GM21717 (cell line): ENCODE measurements around the gene LCTL.
"Not testable (repeated sequence)": the region's sequence is repeated elsewhere in the genome, so short reads cannot be mapped to it uniquely, and the experiment has no call there.

Source experiments
- ATAC-seq: cut with Tn5 transposase; IDR thresholded peaks from one replicate; pipeline ENCODE4 v1.9.1; 2021; ENCODE audit warnings: mild to moderate bottlenecking, moderate library complexity; ENCODE audit not compliant: unreplicated experiment

The LCTL gene

GRCh38 chr15:66592505-66593218, 26.9 kb upstream of the LCTL start:
- ATAC-seq, result no peak

DNA sequence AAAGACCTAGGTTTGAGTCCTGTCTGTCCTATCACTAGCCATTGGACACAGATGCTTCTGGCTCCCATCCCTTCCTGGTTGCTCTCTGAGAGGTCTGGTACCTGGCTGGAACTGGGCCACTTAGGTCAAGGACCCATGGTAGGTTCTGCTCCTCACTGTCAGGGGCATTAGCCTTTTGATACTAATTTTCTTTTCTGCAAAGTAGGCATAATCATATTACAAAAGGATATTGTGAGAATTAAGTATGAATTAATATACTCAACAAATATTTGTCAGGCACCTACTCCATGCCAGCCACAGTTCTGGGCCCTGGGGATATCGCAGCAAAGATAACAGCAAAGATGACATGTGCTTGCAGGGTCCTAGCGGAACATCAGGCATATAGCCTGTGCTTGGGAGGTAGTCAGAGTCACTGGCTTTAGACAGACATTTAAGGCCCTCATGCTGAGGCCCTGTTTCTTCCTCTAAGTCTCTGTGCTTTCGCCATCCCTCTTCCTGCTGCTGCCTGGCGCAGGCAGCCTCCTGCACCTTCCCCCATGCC, 25.6 kb upstream of the LCTL start:
- no peak for ATAC-seq

DNA sequence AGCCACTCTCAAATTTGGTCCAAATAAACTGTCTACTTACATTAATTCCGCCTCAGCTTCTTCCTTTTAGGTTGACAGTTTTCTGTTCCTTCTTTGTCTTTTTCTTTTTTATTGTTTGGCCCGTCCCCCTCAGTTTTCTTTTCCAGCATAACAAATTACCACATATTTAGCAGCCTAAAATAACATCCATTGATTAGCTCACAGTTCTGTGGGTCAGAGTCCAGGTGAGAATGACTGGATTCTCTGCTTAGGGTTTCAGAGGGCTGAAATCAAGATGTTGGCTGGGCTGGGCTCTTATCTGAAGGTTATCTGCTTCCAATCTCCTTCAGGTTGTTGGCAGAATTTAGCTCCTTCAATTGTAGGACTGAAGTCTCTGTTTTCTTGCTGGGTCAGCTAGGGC, 24.6 kb upstream of the LCTL start:
- ATAC-seq, result no peak

- ATAC-seq, result not testable (repeated sequence)
These were observed 23.6 kb upstream of the LCTL start for GRCh38 chr15:66589429-66589828.

DNA sequence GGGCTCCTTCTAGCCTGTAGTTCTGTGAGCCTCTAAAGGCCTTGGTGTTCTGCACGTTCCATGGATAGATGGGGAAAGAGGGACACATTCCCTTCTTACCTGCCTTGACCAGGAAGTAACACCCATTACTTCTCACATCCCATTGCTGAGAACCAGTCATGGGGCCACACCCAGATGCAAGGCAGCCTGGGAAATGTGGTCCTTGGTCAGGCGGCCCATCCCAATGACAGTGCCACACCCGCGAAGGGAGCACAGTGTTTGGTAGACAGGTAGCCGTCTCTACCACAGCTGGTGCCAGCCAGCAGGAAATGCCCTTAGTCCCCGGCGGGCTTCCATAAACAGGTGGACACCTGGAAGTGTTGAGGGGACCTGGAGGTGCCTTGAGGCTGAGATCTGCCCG, 23.2 kb upstream of the LCTL start:
- ATAC-seq, result no peak

DNA sequence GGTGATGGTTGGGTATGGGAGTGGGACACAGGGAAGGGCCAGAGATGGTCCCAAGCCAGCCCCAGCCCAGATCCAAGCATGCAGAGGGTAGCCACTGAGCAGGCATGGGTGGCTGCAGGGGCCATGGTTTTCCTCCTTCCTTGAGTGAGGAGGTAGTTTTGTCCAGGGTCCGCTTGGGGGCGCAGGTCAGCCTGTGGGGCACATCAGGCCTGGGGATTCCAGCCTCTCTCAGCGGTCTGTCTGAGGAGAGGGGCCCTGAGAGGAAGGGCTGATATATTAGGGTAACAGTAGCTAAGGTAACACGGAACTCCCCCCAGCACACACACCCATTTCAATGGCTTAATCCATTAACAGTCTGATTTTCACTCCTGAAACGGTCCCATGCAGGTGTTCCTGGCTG, 22.7 kb upstream of the LCTL start:
- no peak for ATAC-seq

GRCh38 chr15:66587749-66588148, 22.0 kb upstream of the LCTL start:
- ATAC-seq, result no peak

DNA sequence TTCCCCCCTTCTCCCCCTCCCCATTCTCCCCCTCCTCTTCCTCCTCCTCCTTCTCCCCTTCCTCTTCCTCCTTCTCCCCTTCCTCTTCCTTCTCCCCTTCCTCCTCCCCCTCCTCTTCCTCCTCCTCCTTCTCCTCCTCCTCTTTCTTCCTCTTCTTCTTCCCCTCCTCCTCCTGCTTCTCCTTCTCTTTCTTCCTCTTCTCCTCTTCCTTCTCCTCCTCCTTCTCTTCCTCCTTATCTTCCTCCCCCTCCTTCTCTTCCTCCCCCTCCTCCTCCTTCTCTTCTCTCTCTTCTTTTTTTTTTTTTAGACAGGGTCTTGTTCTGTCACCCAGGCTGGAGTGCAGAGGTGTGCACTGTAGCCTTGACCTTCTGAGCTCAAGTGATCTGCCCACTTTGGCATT, 21.2 kb upstream of the LCTL start:
- no peak for ATAC-seq

DNA sequence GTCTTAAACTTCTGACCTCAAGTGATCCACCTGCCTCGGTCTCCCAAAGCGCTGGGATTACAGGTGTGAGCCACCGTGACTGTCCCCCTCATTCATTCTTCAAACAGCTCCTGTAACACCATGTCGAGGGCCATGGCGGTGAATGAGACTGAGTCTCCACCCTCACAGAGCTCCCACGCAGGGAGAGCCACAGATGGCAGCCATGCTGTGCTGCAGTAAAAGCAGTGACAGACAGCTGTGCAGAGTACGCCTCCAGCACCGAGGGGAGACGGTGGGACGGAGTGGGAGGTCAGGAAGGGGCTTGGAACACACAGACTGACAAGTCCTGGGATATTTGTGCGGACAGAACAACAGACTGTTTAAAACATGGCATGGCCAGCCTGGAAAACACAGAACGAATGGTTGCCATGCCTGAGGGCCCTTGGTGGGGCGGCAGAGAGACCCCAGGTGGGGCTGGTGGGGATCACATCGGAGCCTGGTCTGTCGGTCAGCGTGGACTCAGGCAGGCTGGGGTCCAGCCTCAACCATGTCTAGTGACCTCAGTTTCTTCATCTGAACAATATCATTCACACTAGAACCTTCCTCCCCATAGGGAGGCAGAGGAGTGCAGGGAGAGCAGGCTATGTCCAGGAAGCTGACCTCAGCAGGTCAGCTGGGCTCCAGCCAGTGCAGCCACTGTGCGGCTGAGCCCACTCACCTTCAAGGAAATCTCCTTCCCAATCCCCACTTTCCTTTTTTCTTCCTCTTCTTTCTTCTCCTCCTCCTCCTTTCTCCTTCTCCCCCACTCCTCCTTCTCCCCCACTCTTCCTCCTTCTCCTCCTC, 20.6 kb upstream of the LCTL start:
- ATAC-seq, result no peak

DNA sequence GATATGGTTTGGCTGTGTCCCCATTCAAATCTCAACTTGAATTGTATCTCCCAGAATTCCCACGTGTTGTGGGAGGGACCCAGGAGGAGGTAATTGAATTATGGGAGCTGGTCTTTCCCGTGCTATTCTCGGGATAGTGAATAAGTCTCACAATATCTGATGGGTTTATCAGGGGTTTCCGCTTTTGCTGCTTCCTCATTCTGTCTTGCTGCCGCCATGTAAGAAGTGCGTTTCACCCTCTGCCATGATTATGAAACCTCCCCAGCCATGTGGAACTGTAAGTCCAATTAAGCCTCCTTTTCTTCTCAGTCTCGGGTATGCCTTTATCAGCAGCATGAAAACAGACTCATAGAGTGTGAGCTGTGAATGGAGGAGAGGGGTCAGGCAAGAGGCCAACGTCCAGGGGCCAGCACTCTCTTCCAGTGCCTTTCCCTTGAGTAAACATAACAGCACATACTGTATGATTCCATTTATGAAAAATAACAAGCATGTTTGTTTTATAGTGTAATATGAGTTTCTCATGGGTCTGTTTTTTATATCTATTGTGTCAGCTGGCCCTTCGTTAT, 16.3 kb upstream of the LCTL start:
- no peak for ATAC-seq

DNA sequence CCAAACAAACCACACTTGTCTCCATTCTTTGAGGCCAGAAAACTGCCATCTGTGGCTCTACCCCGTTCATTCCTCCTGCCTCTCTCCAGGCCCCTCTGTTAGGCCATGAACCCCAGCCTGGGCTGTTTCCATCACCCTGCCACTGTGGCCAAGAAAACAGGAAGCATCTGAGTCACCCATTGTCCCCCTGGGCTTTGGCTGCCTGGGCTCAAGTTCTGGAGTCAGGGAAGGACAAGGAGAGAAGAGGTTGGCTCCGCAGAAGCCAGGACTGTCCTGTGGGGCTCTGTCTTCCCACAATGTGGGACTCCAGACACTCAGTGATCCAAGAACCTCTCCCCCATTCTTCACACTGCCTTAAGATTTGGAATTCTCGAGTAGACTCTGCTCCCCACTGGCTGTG, 14.8 kb upstream of the LCTL start:
- no peak for ATAC-seq

DNA sequence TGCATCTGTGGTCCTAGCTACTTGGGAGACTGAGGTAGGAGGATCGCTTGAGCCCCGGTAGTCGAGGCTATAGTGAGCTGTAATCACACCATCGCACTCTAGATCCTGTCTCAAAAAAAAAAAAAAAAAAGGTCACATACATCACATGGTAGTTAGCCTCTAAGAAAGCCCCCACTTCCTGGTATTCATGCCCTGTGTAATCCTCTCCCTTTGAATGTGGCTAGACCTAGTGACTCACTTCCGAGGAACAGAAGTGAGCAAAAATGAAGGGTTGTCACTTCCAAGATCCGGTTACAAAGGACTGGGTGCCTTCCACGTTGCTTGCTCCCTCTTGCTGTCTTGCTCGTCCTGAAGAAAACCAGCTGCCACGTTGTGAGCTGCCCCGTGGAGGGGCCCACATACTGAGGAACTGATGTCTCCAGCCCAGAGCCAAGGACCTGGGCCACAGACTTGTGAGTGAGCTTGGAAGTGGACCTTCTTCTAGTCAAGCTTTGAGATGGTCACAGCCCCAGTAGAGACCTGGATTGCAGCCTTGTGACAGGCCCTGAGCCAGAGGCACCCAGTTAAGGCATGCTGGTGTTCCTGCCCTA, 12.6 kb upstream of the LCTL start:
- no peak for ATAC-seq

DNA sequence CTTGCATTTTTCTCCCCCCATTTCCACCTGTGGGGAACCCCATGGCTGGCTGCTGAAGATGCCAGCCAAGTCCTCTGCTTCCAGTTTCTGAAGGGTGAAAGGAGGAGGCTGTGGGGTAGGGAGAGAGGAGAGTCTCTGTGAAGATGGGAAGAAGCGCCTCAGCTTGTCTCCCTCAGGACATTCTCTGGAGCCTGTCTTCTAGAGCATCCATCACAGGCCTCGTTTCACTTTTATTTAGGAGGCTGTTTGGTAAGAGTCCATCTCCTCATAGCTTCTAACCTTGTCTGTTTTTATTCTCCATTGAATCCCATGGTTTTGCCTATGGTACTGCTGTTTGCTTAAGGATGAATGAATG, 8.8 kb upstream of the LCTL start:
- no peak for ATAC-seq

GRCh38 chr15:66573719-66574595, 8.2 kb upstream of the LCTL start:
- ATAC-seq, result no peak

DNA sequence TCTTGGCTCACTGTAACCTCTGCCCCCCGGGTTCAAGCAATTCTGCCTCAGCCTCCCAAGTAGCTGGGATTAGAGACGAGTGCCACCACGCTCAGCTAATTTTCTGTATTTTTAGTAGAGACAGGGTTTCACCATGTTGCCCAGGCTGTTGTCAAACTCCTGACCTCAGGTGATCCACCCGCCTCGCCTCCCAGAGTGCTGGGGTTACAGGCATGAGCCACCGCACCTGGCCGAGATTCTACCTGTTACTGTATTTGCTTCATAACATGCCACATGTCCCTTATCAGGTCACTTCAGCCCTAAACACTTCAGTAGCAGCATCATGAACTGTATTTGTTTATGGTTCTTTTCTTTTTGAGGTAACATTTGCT, 7.5 kb upstream of the LCTL start:
- no peak for ATAC-seq

- no peak for ATAC-seq
These were observed 6.3 kb upstream of the LCTL start for GRCh38 chr15:66572146-66572545.

GRCh38 chr15:66570842-66571478, 5.2 kb upstream of the LCTL start:
- no peak for ATAC-seq

- no peak for ATAC-seq
These were observed 4.5 kb upstream of the LCTL start for GRCh38 chr15:66570327-66570726.

GRCh38 chr15:66569461-66570137, 3.8 kb upstream of the LCTL start:
- ATAC-seq, result no peak

DNA sequence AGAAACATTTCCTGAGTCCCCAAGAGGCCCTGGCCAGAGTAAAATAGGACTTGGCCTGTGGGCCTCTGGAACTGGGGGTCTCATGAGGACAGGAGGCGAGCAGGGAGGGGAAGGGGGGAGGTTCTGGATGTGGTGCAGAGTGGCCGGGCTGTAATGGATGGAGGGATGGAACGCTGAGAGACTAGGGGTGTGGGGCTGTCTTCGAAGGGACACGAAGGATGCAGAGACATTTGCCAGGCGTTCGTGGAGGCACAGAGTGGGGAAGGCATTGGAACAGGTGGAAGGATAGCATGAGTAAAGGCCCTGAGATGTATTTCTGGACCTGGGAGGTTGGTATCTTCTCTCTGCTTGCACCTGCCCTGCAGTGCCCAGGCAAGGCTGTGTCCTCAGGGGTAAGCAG, 2.1 kb upstream of the LCTL start:
- ATAC-seq, result no peak
